Panc1 (cell line): ENCODE data around the gene GPR32. TPM values are rescaled to one million over a fixed set of nuclear protein-coding genes. Genes with fewer than 3 reads are reported as not detected.
"Not testable (repeated sequence)": the region's sequence is repeated elsewhere in the genome, so short reads cannot be mapped to it uniquely, and the experiment has no call there.

Experiments used
- ATAC-seq: fragments of 200-7000 bp; cut with Tn5 transposase; 2 replicates; pipeline ENCODE4 v1.9.1; 2020; ENCODE audit warnings: mild to moderate bottlenecking, moderate library complexity
- BruUV-seq: library from RNA; stranded (reverse); fragments of 400-500 nt; replicated peaks from 2 replicates; lab custom pipeline; 2021; lab: Mats Ljungman, UMichigan
- CTCF ChIA-PET: fragments of 300-600 bp; sonication (Branson Sonifier 250); formaldehyde crosslinking; loops from one replicate; lab custom pipeline; 2022; ENCODE audit warnings: antibody characterized with exemption; lab: Charles Lee
- POLR2A ChIA-PET: fragments of 300-600 bp; sonication (Branson Sonifier 250); formaldehyde crosslinking; loops from one replicate; lab custom pipeline; 2022; ENCODE audit warnings: antibody characterized with exemption; lab: Charles Lee
- DNase-seq: peaks from one replicate; pipeline ENCODE4 v3.0.0-alpha.2; 2010; ENCODE audit warnings: low read depth, low spot score
- H3K27ac ChIP-seq: 2 replicates; pipeline ENCODE4 v1.5.1; 2011; ENCODE audit warnings: mild to moderate bottlenecking, low read length, inconsistent platforms
- H3K27me3 ChIP-seq: fragments of 200-500 bp; sonication (Bioruptor generic); 2 replicates; pipeline ENCODE4 v1.6.0; 2014; ENCODE audit warnings: low read length, inconsistent platforms; ENCODE audit not compliant: control insufficient read depth, insufficient read depth
- H3K36me3 ChIP-seq: fragments of 200-500 bp; sonication (Bioruptor generic); 2 replicates; pipeline ENCODE4 v1.5.1; 2014; ENCODE audit warnings: inconsistent platforms, mild to moderate bottlenecking, low read length, moderate library complexity; ENCODE audit not compliant: control insufficient read depth, insufficient read depth
- H3K4me1 ChIP-seq: 2 replicates; pipeline ENCODE4 v1.5.1; 2011; ENCODE audit warnings: inconsistent platforms, mild to moderate bottlenecking, low read length, moderate library complexity; ENCODE audit not compliant: control insufficient read depth, insufficient read depth
- H3K4me3 ChIP-seq, 2 experiments: 2 replicates each; pipeline ENCODE4 v1.5.1; 2011 to 2012; ENCODE audit warnings: low read depth in 2 of 2, low read length in 2 of 2, mild to moderate bottlenecking in 2 of 2, inconsistent platforms in 1 of 2, moderate library complexity in 1 of 2
- H3K9me3 ChIP-seq: fragments of 200-500 bp; sonication (Bioruptor generic); 2 replicates; pipeline ENCODE4 v1.5.1; 2014; ENCODE audit warnings: low read depth, mild to moderate bottlenecking, inconsistent platforms, low read length, moderate library complexity; ENCODE audit not compliant: control insufficient read depth, insufficient read depth
- CTCF ChIP-seq: fragments of 450-650 bp; IDR thresholded peaks from 2 replicates; pipeline ENCODE4 v1.5.1; 2017; ENCODE audit warnings: mild to moderate bottlenecking
- POLR2AphosphoS5 ChIP-seq: IDR thresholded peaks from 2 replicates; pipeline ENCODE4 v1.6.1; 2012; ENCODE audit warnings: mild to moderate bottlenecking, low read depth, low read length, moderate library complexity
- REST ChIP-seq, 2 experiments: IDR thresholded peaks; 2 replicates each; pipeline ENCODE4 v1.6.1; 2011 to 2012; ENCODE audit warnings: low read depth in 2 of 2, control low read depth in 1 of 2, low read length in 1 of 2, mild to moderate bottlenecking in 1 of 2, moderate library complexity in 1 of 2; ENCODE audit not compliant: insufficient read depth in 1 of 2
- SIN3A ChIP-seq: IDR thresholded peaks from 2 replicates; pipeline ENCODE4 v1.6.1; 2012; ENCODE audit warnings: low read depth, mild to moderate bottlenecking, low read length, moderate library complexity, borderline replicate concordance; ENCODE audit not compliant: insufficient read depth
- TCF7L2 ChIP-seq: IDR thresholded peaks from 2 replicates; pipeline ENCODE4 v1.6.1; 2011; ENCODE audit warnings: mild to moderate bottlenecking, low read depth, low read length, inconsistent platforms
- in situ Hi-C: cut with HindIII; loops from 2 replicates; pipeline ENCODE4 v1.10.0; 2016; ENCODE audit warnings: low sequenced_read_pairs, low pct_unique_long_range_greater_than_20kb
- intact Hi-C: fragments of 100-400 bp; cut with micrococcal nuclease; formaldehyde crosslinking; loops from one replicate; pipeline ENCODE4 v1.10.0; 2022; ENCODE audit not compliant: unreplicated experiment
- total RNA-seq: library from RNA; stranded (reverse); gene quantifications from one replicate; pipeline ENCODE4 v1.2.1, GENCODE V29; 2021; ENCODE audit not compliant: unreplicated experiment

The GPR32 gene
- total RNA-seq, 1 experiment from 2014 or later: not detected

- BruUV-seq: no TSS peak
- H3K27me3 ChIP-seq: no peaks in the 10 kb centered on the region
- H3K9me3 ChIP-seq: no peaks in the 10 kb centered on the region
- no peak overlapping the region for H3K4me3 ChIP-seq
- TF ChIP-seq CTCF (no peak), REST (IDR thresholded peaks at IDR 0.05; ENCODE audit: insufficient read depth in 1 of 2, low read depth in 2 of 2, low read length in 1 of 2) (no peak), POLR2AphosphoS5 (no peak), TCF7L2 (no peak), SIN3A (no peak)
- in situ Hi-C loops: no loop called here
- no peak overlapping the region for H3K27ac ChIP-seq
- H3K4me1 ChIP-seq: no peaks in the 10 kb centered on the region
- intact Hi-C loops: no loop called here
- ChIA-PET CTCF (no interaction called here), POLR2A (no interaction called here)
- DNase-seq (no peak), ATAC-seq (no peak)
- H3K36me3 ChIP-seq: no peaks in the 10 kb centered on the region
Observed at GRCh38 chr19:50750010-50750409, 20.3 kb upstream of the GPR32 start.

DNA sequence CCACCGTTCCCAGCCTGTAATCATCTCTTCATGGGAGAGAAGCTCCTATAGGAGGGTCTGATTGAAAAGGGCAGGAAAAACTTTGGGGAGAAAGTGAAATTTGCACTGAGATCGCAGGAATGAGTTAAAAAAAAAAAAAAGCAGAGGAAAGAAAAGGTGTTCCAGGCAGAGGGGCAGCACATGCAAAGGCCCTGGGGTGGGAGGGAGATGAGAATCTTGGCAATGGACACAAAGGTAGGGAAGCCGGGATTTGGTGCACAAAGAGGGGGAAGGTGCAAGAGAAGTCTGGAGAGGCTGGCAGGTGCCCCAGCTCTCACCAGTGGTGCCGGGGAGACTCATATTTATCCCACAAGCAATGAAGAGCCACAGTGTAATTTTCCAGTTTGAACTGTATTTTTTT lies 16.4 kb upstream of the GPR32 start:
- DNase-seq: no peak
- ChIA-PET POLR2A (no interaction called here), CTCF (interaction anchor here (0.7 kb wide), 1 partner anchor 50 kb away, joined by 7 read pairs; no protein-coding TSS in a partner anchor)
- ATAC-seq: no peak
- no peaks in the 10 kb centered on the region for H3K36me3 ChIP-seq
- intact Hi-C loops: no loop called here
- H3K27ac ChIP-seq: no peak overlapping the region
- no TSS peak for BruUV-seq
- no peak overlapping the region for H3K4me3 ChIP-seq
- H3K9me3 ChIP-seq: no peaks in the 10 kb centered on the region
- in situ Hi-C loops: no loop called here
- no peaks in the 10 kb centered on the region for H3K4me1 ChIP-seq
- no peaks in the 10 kb centered on the region for H3K27me3 ChIP-seq
- no peak for TF ChIP-seq CTCF
- TF ChIP-seq REST (IDR thresholded peaks at IDR 0.05; ENCODE audit: insufficient read depth in 1 of 2, low read depth in 2 of 2, low read length in 1 of 2): no peak
- no peak for TF ChIP-seq POLR2AphosphoS5
- no peak for TF ChIP-seq SIN3A
- TF ChIP-seq TCF7L2: no peak

- H3K9me3 ChIP-seq, ATAC-seq, H3K36me3 ChIP-seq, intact Hi-C loops, H3K27ac ChIP-seq, H3K27me3 ChIP-seq, DNase-seq, BruUV-seq, in situ Hi-C loops, H3K4me3 ChIP-seq, H3K4me1 ChIP-seq, CTCF ChIA-PET, POLR2A ChIA-PET: not testable (repeated sequence)
Observed at GRCh38 chr19:50756244-50756643, 14.0 kb upstream of the GPR32 start.

GRCh38 chr19:50757624-50758023 lies 12.6 kb upstream of the GPR32 start:
- H3K4me3 ChIP-seq, intact Hi-C loops, ATAC-seq, H3K4me1 ChIP-seq, H3K9me3 ChIP-seq, CTCF ChIA-PET, H3K27me3 ChIP-seq, H3K36me3 ChIP-seq, DNase-seq, POLR2A ChIA-PET, BruUV-seq, H3K27ac ChIP-seq, in situ Hi-C loops: not testable (repeated sequence)
